Activated naive CD8-positive, alpha-beta T cell (primary cell): ENCODE data around the gene YBX1.
"Not testable (repeated sequence)": the region's sequence is repeated elsewhere in the genome, so short reads cannot be mapped to it uniquely, and the experiment has no call there.

Experiments used
- H3K27ac Mint-ChIP-seq: one replicate; pipeline ENCODE4 v1.8.0; 2021; ENCODE audit warnings: mixed read lengths
- H3K27me3 Mint-ChIP-seq: one replicate; pipeline ENCODE4 v1.8.0; 2021; ENCODE audit warnings: mixed read lengths
- H3K36me3 Mint-ChIP-seq: one replicate; pipeline ENCODE4 v1.8.0; 2021; ENCODE audit warnings: mixed read lengths
- H3K4me1 Mint-ChIP-seq: one replicate; pipeline ENCODE4 v1.8.0; 2021; ENCODE audit warnings: low read depth, mixed read lengths
- H3K4me3 Mint-ChIP-seq: one replicate; pipeline ENCODE4 v1.8.0; 2021; ENCODE audit warnings: mild to moderate bottlenecking, mixed read lengths
- H3K9me3 Mint-ChIP-seq: one replicate; pipeline ENCODE4 v1.8.0; 2021; ENCODE audit warnings: low read depth, mixed read lengths

Gene YBX1

GRCh38 chr1:42745851-42746250 is 63.6 kb downstream of the YBX1 start:
- Mint-ChIP-seq H3K27me3 (no peaks in the 10 kb centered on the region), H3K36me3 (peaks cover 5% of the 10 kb centered on the region)

GRCh38 chr1:42746436-42747105 is 64.4 kb downstream of the YBX1 start:
- Mint-ChIP-seq H3K4me3 (no peak overlapping the region), H3K27ac (no peak overlapping the region)

More at GRCh38 chr1:42745851-42746250, 63.6 kb downstream of the YBX1 start:
- Mint-ChIP-seq H3K27ac (no peak overlapping the region), H3K4me1 (no peaks in the 10 kb centered on the region), H3K9me3 (no peaks in the 10 kb centered on the region), H3K4me3 (no peak overlapping the region)

GRCh38 chr1:42747125-42747524 is 64.9 kb downstream of the YBX1 start:
- H3K4me1 Mint-ChIP-seq: no peaks in the 10 kb centered on the region
- peaks cover 12% of the 10 kb centered on the region for H3K36me3 Mint-ChIP-seq
- H3K27ac Mint-ChIP-seq: no peak overlapping the region
- H3K4me3 Mint-ChIP-seq: no peak overlapping the region
- no peaks in the 10 kb centered on the region for H3K9me3 Mint-ChIP-seq
- no peaks in the 10 kb centered on the region for H3K27me3 Mint-ChIP-seq

More at GRCh38 chr1:42746436-42747105, 64.4 kb downstream of the YBX1 start:
- no peaks in the 10 kb centered on the region for H3K4me1 Mint-ChIP-seq
- peaks cover 6% of the 10 kb centered on the region for H3K36me3 Mint-ChIP-seq
- H3K9me3 Mint-ChIP-seq: no peaks in the 10 kb centered on the region
- H3K27me3 Mint-ChIP-seq: no peaks in the 10 kb centered on the region

- H3K36me3 Mint-ChIP-seq: peaks cover 20% of the 10 kb centered on the region
- no peaks in the 10 kb centered on the region for H3K27me3 Mint-ChIP-seq
- no peaks in the 10 kb centered on the region for H3K4me1 Mint-ChIP-seq
- H3K27ac Mint-ChIP-seq: no peak overlapping the region
- no peak overlapping the region for H3K4me3 Mint-ChIP-seq
- H3K9me3 Mint-ChIP-seq: no peaks in the 10 kb centered on the region
These were observed 65.8 kb downstream of the YBX1 start for GRCh38 chr1:42748021-42748420.

GRCh38 chr1:42748461-42749410 is 66.5 kb downstream of the YBX1 start:
- Mint-ChIP-seq H3K4me3 (no peak overlapping the region), H3K36me3 (peaks cover 22% of the 10 kb centered on the region), H3K27ac (no peak overlapping the region), H3K4me1 (peaks cover 1% of the 10 kb centered on the region), H3K27me3 (no peaks in the 10 kb centered on the region), H3K9me3 (no peaks in the 10 kb centered on the region)

- Mint-ChIP-seq H3K27ac (no peak overlapping the region), H3K27me3 (no peaks in the 10 kb centered on the region), H3K36me3 (peaks cover 27% of the 10 kb centered on the region), H3K4me1 (peaks cover 1% of the 10 kb centered on the region), H3K9me3 (no peaks in the 10 kb centered on the region), H3K4me3 (no peak overlapping the region)
These were observed 67.8 kb downstream of the YBX1 start for GRCh38 chr1:42750041-42750440.

GRCh38 chr1:42751511-42752070 is 69.4 kb downstream of the YBX1 start:
- H3K4me3 Mint-ChIP-seq, H3K27ac Mint-ChIP-seq, H3K27me3 Mint-ChIP-seq, H3K9me3 Mint-ChIP-seq, H3K4me1 Mint-ChIP-seq: not testable (repeated sequence)
- H3K36me3 Mint-ChIP-seq: peaks cover 28% of the 10 kb centered on the region

- no peak overlapping the region for H3K27ac Mint-ChIP-seq
These were observed 70.1 kb downstream of the YBX1 start for GRCh38 chr1:42752284-42752683.

GRCh38 chr1:42753070-42753469 is 70.9 kb downstream of the YBX1 start:
- Mint-ChIP-seq H3K27ac (no peak overlapping the region), H3K9me3 (no peaks in the 10 kb centered on the region), H3K36me3 (peaks cover 33% of the 10 kb centered on the region), H3K4me3 (no peak overlapping the region), H3K4me1 (peaks cover 1% of the 10 kb centered on the region), H3K27me3 (no peaks in the 10 kb centered on the region)

More at GRCh38 chr1:42752284-42752683, 70.1 kb downstream of the YBX1 start:
- Mint-ChIP-seq H3K4me3 (no peak overlapping the region), H3K36me3 (peaks cover 30% of the 10 kb centered on the region), H3K27me3 (no peaks in the 10 kb centered on the region), H3K4me1 (peaks cover 1% of the 10 kb centered on the region), H3K9me3 (no peaks in the 10 kb centered on the region)
